Nephron progenitor cell (in vitro differentiated cells): ENCODE measurements around the gene CCDC91.

Experiments used
- DNase-seq: peaks from one replicate; pipeline ENCODE4 v3.0.0; 2021
- H3K27ac Mint-ChIP-seq: 2 replicates; pipeline ENCODE4 v1.8.0; 2021; ENCODE audit warnings: mild to moderate bottlenecking, moderate library complexity, mixed read lengths
- H3K27me3 Mint-ChIP-seq: 2 replicates; pipeline ENCODE4 v1.8.0; 2021; ENCODE audit warnings: mild to moderate bottlenecking, low read depth, mixed read lengths; ENCODE audit not compliant: poor library complexity
- H3K36me3 Mint-ChIP-seq: 2 replicates; pipeline ENCODE4 v1.8.0; 2021; ENCODE audit warnings: low read depth, mixed read lengths
- H3K4me1 Mint-ChIP-seq: 2 replicates; pipeline ENCODE4 v1.8.0; 2021; ENCODE audit warnings: mixed read lengths
- H3K4me3 Mint-ChIP-seq: 2 replicates; pipeline ENCODE4 v1.8.0; 2021; ENCODE audit warnings: mild to moderate bottlenecking, moderate library complexity, mixed read lengths
- H3K9me3 Mint-ChIP-seq: 2 replicates; pipeline ENCODE4 v1.8.0; 2021; ENCODE audit warnings: mild to moderate bottlenecking, moderate library complexity, mixed read lengths
- CTCF ChIP-seq: fragments of 200-600 bp; sonication (generic); IDR thresholded peaks from 2 replicates; pipeline ENCODE4 v1.5.0; 2021; ENCODE audit warnings: antibody characterized with exemption

The CCDC91 gene

DNA sequence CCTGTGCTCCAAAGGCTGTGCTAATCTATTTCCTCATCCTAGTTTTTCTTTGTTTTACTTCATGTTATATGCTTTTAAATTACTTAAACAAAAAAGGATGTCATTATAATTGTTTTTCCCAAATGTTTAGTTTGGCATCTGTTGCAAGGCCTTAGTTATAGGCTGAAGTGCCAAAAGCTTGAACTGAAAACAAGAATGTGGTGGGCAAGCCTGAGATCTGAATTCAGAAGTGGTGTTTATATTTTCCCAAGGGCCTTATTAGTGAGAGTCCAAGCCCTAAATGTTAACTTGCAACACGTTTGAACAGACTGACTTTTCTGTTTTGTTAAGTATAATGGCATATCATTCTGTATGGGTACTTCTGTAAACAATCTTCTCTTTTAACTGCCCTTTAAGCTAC, 326.8 kb downstream of the CCDC91 start:
- Mint-ChIP-seq H3K36me3 (no peaks in the 10 kb centered on the region), H3K27ac (no peak overlapping the region), H3K4me1 (no peaks in the 10 kb centered on the region), H3K9me3 (peaks cover 34% of the 10 kb centered on the region), H3K27me3 (no peaks in the 10 kb centered on the region), H3K4me3 (no peak overlapping the region)
- no peak for DNase-seq
- no peak for TF ChIP-seq CTCF

- TF ChIP-seq CTCF, result no peak
- DNase-seq, result no peak
- no peak overlapping the region for H3K27ac Mint-ChIP-seq
- peaks cover 4% of the 10 kb centered on the region for H3K27me3 Mint-ChIP-seq
- no peak overlapping the region for H3K4me3 Mint-ChIP-seq
- peaks cover 32% of the 10 kb centered on the region for H3K9me3 Mint-ChIP-seq
- peaks cover 5% of the 10 kb centered on the region for H3K36me3 Mint-ChIP-seq
- H3K4me1 Mint-ChIP-seq, result no peaks in the 10 kb centered on the region
Observed at GRCh38 chr12:28527631-28528249, 337.5 kb downstream of the CCDC91 start.

GRCh38 chr12:28535216-28535615, 345.0 kb downstream of the CCDC91 start:
- no peak for TF ChIP-seq CTCF
- H3K36me3 Mint-ChIP-seq, result no peaks in the 10 kb centered on the region
- H3K4me1 Mint-ChIP-seq, result no peaks in the 10 kb centered on the region
- H3K9me3 Mint-ChIP-seq, result peaks cover 4% of the 10 kb centered on the region
- H3K27ac Mint-ChIP-seq, result no peak overlapping the region
- H3K27me3 Mint-ChIP-seq, result no peaks in the 10 kb centered on the region
- H3K4me3 Mint-ChIP-seq, result no peak overlapping the region
- DNase-seq, result no peak

DNA sequence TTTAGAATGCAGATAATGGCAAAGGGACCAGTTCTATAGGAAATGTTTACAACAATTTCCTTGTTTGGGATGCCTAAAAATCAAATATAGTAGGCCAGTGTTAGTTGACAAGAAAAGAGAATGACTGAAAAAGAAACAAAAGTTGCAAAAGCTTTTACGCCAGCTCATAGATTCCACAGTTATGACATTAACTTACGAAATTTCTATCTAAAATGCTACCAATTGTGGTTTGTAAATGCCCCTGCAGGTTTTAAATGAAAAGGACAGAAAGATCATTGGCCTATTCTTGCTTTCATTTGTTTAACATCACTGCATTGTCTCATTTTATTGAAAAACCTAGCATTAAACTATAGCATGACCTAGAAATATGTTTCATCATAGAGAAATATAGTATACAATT, 345.8 kb downstream of the CCDC91 start:
- DNase-seq, result no peak
- Mint-ChIP-seq H3K27me3 (no peaks in the 10 kb centered on the region), H3K9me3 (peaks cover 4% of the 10 kb centered on the region), H3K27ac (no peak overlapping the region), H3K4me1 (no peaks in the 10 kb centered on the region), H3K4me3 (no peak overlapping the region), H3K36me3 (no peaks in the 10 kb centered on the region)
- no peak for TF ChIP-seq CTCF

DNA sequence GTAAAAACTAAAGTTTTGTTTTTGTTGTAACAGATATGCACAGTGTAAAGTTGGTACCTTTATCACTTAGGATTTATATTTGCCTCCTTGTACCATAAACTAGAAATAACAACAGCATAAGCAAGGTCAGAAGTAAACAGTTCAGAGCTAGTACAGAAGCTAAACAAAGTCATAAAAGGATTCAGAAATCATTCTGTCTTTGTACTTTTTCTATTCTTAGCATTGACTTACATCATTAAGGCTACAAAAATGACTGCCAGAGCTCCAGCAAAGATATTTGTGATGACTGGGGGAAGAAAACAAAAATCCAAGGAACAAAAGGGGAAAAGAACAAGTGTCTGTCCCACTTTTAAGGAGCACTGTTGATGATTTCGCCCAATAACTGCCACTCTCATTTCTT, 347.2 kb downstream of the CCDC91 start:
- DNase-seq, result no peak
- H3K27ac Mint-ChIP-seq, result no peak overlapping the region
- TF ChIP-seq CTCF, result no peak
- no peak overlapping the region for H3K4me3 Mint-ChIP-seq
- no peaks in the 10 kb centered on the region for H3K27me3 Mint-ChIP-seq
- H3K36me3 Mint-ChIP-seq, result no peaks in the 10 kb centered on the region
- peaks cover 4% of the 10 kb centered on the region for H3K9me3 Mint-ChIP-seq
- no peaks in the 10 kb centered on the region for H3K4me1 Mint-ChIP-seq

- peaks cover 3% of the 10 kb centered on the region for H3K27me3 Mint-ChIP-seq
- no peak overlapping the region for H3K27ac Mint-ChIP-seq
Observed at GRCh38 chr12:28539691-28540323, 349.6 kb downstream of the CCDC91 start.

More at GRCh38 chr12:28539691-28540323, 349.6 kb downstream of the CCDC91 start:
- Mint-ChIP-seq H3K4me1 (no peaks in the 10 kb centered on the region), H3K9me3 (peaks cover 4% of the 10 kb centered on the region), H3K36me3 (no peaks in the 10 kb centered on the region), H3K4me3 (no peak overlapping the region)
- no peak for DNase-seq
- no peak for TF ChIP-seq CTCF
